Activated T-helper 17 cell treated with anti-CD3 and anti-CD28 coated beads, Interleukin-2, amount 50 U/mL, for 72 hours (primary cell): ENCODE results near the gene NEDD4L. TPM values are rescaled to one million over a fixed set of nuclear protein-coding genes. Genes with fewer than 3 reads are reported as not detected.

Source experiments
- ATAC-seq: fragments of 150-1000 bp; cut with Tn5 transposase; replicated peaks from 2 replicates; pipeline ENCODE4 v1.10.0; 2021; ENCODE audit warnings: mild to moderate bottlenecking, moderate library complexity
- H3K27ac Mint-ChIP-seq: one replicate; pipeline ENCODE4 v1.8.0; 2022; ENCODE audit warnings: mixed read lengths
- H3K27me3 Mint-ChIP-seq: one replicate; pipeline ENCODE4 v1.8.0; 2022; ENCODE audit warnings: mixed read lengths
- H3K36me3 Mint-ChIP-seq: one replicate; pipeline ENCODE4 v1.8.0; 2022; ENCODE audit warnings: low read depth, mild to moderate bottlenecking, mixed read lengths
- H3K4me1 Mint-ChIP-seq: one replicate; pipeline ENCODE4 v1.8.0; 2022; ENCODE audit warnings: mixed read lengths
- H3K4me3 Mint-ChIP-seq: one replicate; pipeline ENCODE4 v1.8.0; 2022; ENCODE audit warnings: mild to moderate bottlenecking, mixed read lengths
- H3K9me3 Mint-ChIP-seq: one replicate; pipeline ENCODE4 v1.8.0; 2022; ENCODE audit warnings: mixed read lengths
- total RNA-seq, 2 donors: library from RNA; stranded (reverse); gene quantifications; one replicate each; pipeline ENCODE4 v1.2.3, GENCODE V29; 2022

NEDD4L gene
- total RNA-seq, 2 donors from 2014 or later: 6.5 to 8.0 TPM

DNA sequence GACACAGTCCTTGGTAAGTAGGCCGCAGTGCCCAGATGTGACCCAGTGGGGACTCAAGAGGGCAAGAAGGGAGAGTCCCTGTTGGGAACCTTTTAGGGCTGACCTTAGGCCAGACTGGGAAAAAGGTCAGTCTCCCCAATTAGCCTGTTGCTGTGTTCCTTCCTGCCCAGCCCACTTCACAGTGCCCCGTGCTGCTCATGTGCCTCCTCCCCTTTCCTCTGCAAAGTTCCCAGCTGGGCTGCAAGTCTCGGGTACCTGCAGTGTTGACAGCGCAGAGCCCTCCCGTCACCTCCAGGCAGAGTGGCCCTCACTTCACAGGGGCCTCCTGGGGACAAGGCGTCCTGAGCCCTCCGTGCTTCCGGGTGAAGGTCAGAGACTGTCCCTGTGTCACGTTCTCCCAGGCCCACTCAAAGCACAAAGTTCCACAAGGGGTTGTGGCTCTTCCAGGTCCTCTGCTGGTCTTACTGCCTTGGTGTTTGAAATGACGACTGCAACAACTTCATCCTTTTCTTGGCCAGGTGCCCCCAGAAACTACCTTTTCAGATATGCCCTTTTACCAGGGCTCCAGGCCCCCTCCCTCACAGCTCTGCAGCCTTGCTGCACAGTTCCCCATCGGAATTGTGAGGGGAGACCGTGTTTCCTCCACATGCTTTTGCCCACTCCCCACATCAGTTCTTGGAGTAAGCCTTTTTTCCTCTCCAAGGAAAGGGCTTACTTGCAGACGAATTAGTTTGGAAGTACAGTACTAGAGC lies 359.1 kb downstream of the NEDD4L start:
- no peak overlapping the region for H3K4me3 Mint-ChIP-seq
- no peaks in the 10 kb centered on the region for H3K36me3 Mint-ChIP-seq
- no peaks in the 10 kb centered on the region for H3K9me3 Mint-ChIP-seq

DNA sequence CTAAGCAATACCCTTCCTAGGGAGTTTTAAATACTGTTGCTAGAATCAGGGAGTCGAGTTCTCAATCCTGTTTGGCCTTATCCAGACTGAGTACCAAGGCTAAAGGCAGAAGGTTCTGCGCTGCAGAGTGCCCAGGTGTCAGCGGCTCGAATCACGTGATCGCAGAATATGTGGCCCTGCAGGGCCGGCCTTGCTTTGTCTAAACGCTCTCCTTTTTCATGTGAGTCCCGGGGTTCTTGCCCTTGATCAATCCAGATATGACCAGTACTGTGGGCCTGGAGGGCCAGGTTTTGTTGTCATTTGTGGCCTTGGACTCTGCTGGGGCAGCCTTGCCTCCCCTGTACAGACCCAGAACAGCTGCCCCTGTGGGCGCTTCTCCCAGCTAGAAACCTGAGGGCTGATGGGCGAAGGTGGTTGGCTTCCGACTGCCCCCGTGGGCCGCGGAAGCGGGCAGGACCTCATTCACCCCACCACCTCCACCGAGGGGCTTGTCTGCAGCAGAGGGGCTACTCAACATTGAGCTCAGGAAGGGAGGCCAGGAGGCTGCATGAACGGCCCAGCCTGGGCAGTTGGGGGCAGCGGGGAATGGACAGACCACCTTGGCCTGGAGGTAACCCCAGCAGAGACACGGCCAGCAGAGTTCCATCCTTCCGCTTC lies 359.9 kb downstream of the NEDD4L start:
- ATAC-seq: no peak
- no peak overlapping the region for H3K27ac Mint-ChIP-seq

More for the DNA sequence above, 359.1 kb downstream of the NEDD4L start:
- Mint-ChIP-seq H3K27me3 (peaks cover 3% of the 10 kb centered on the region), H3K27ac (no peak overlapping the region), H3K4me1 (no peaks in the 10 kb centered on the region)
- no peak for ATAC-seq

DNA sequence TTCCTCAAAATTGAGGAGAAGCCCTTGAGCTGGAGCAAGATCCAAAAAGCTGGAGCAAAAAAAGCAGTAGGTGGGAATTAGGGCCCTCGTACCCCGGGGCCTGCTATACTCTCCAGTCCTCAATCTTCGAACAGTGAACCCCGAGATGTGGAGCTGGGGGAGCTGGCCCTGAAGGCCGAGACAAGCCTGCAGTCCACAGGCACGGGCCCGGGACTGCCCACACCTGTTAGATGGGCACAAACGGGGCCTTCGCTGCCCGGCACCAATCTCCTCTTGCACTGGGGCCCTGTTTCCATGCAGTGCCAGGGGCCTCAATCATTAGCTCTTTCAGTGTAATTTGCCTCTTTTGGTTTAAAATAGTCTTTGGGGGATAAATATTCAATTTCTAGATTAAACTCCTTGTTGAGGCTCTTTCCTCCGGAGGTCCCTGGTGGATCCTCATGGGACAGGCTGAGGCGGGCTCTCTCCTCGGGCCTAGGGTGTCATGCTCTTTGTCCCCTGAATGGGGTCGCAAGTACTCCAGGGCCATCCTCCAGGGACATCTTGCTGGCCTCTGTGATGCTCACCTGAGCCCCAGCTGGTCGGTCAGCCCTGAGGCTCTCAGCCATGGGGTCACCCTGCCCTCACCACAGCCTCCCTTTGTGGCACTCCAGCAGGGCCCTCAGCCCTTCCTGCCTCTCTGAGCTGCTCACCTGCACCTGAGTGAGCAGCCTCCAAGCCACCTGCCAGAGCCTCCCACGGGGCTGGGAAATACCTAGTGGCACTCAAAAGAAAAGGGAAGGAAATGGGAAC lies 361.3 kb downstream of the NEDD4L start:
- peaks cover 3% of the 10 kb centered on the region for H3K27me3 Mint-ChIP-seq
- H3K9me3 Mint-ChIP-seq: no peaks in the 10 kb centered on the region
- no peak overlapping the region for H3K27ac Mint-ChIP-seq
- H3K36me3 Mint-ChIP-seq: no peaks in the 10 kb centered on the region
- ATAC-seq: no peak
- no peak overlapping the region for H3K4me3 Mint-ChIP-seq
- no peaks in the 10 kb centered on the region for H3K4me1 Mint-ChIP-seq

More for the DNA sequence above, 359.9 kb downstream of the NEDD4L start:
- no peaks in the 10 kb centered on the region for H3K4me1 Mint-ChIP-seq
- H3K4me3 Mint-ChIP-seq: no peak overlapping the region
- H3K36me3 Mint-ChIP-seq: no peaks in the 10 kb centered on the region
- H3K27me3 Mint-ChIP-seq: peaks cover 3% of the 10 kb centered on the region
- H3K9me3 Mint-ChIP-seq: no peaks in the 10 kb centered on the region

DNA sequence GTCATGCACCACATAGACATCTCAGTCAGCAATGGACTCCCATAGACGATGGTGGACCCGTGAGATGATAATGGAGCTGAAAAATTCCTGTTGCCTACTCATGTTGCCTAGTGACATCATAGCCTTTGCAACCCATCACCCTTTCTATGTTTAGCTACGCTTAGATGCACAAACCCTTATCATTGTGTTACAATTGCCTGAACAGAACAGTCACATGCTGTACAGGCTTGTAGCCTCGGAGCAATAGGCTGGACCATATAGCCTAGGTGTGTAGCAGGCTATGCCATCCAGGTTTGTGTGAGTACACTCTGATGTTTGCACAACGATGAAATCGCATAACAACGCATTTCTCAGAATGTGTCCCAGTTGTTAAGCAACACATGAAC lies 363.2 kb downstream of the NEDD4L start:
- H3K4me1 Mint-ChIP-seq: no peaks in the 10 kb centered on the region
- no peak for ATAC-seq

DNA sequence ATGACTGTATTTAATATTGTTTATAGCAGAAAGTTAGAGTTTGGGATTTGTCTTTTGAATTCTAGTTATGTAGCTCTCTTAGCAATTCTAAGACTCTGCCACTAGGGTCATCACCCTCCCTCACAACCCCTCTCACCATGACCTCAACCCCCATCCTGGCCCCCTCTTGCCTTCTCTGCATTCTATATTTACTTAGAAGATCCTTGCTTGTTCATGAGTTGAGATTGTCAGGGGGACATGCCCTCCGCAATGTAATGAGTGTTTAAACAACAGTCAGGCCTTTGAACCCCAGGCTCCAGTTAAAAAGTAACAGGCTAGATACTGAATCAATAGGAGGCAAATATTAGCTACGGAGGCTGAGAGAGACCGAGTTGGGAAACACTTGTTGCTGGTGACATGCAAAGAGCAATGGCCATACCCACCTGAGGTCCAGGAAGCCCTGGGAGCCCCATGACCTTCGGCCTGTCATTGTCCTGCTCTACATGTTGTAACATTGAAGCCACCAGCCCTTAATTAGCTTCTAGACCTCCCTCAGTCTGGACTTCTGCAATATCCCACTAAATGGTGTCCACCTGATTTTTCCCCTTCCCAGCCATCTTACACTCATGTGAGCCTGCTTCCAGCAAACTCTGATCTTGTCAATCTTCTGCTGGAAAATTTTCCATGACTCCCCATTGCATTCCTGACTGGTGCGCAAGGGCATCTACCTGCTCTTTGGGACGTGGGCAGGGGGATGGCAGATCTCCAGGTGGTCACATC lies 363.8 kb downstream of the NEDD4L start:
- Mint-ChIP-seq H3K36me3 (no peaks in the 10 kb centered on the region), H3K4me1 (no peaks in the 10 kb centered on the region), H3K9me3 (no peaks in the 10 kb centered on the region), H3K27me3 (peaks cover 3% of the 10 kb centered on the region), H3K4me3 (no peak overlapping the region), H3K27ac (no peak overlapping the region)
- ATAC-seq: no peak

More for the DNA sequence above, 363.2 kb downstream of the NEDD4L start:
- Mint-ChIP-seq H3K4me3 (no peak overlapping the region), H3K27me3 (peaks cover 3% of the 10 kb centered on the region), H3K36me3 (no peaks in the 10 kb centered on the region), H3K27ac (no peak overlapping the region), H3K9me3 (no peaks in the 10 kb centered on the region)

DNA sequence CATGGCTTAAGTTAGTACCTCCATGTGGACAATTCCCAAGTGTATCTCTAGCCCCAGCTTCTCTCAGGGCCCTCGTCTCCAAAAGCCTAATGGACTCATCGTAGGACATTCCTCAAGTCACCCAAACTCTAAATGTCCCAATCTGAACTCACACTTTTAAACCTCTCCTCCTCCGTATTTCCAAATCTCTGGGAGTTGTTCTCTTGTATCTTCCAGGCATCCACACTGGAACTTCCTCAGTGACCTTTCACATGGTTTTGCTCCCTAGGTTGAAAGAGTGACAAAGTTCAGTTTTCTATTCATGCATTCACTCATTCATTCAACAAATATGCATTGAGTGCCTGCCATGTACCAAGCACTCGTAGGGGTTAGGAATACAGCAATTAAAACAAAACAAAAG lies 364.6 kb downstream of the NEDD4L start:
- Mint-ChIP-seq H3K27ac (no peak overlapping the region), H3K36me3 (no peaks in the 10 kb centered on the region), H3K27me3 (peaks cover 3% of the 10 kb centered on the region), H3K9me3 (no peaks in the 10 kb centered on the region), H3K4me3 (no peak overlapping the region), H3K4me1 (no peaks in the 10 kb centered on the region)
- no peak for ATAC-seq

DNA sequence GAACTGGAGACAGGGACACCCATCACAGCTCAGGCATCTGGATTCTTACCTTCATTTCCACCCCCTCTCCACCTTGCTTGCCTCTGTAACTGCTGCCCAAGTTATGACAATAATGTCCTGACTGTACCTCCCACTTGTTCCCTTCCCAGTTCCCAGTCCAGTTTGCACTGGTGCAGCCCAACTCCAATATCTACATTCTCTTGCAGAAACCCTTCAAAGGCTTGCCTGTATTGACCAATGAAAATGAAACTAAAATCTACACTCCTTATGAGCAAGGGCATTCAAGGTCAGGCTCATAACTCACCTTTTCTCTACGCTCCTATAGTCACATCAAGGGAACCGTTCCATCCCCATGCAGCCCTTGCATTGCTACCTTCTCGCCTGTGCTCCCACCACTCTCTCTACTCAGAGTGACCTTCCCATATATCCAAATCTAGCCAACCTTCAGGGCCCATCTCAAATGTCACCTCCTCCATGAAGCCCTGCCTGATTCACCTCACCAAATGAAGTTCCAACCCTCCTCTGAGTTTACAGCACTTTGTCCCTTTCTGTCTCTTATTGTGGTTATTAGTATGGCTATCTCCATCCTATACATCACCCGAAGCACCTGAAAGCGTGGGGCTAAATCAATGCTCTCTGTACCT lies 365.9 kb downstream of the NEDD4L start:
- no peak for ATAC-seq
- H3K9me3 Mint-ChIP-seq: no peaks in the 10 kb centered on the region
- no peaks in the 10 kb centered on the region for H3K36me3 Mint-ChIP-seq
- H3K27me3 Mint-ChIP-seq: peaks cover 3% of the 10 kb centered on the region
- no peak overlapping the region for H3K4me3 Mint-ChIP-seq
- no peaks in the 10 kb centered on the region for H3K4me1 Mint-ChIP-seq
- no peak overlapping the region for H3K27ac Mint-ChIP-seq

DNA sequence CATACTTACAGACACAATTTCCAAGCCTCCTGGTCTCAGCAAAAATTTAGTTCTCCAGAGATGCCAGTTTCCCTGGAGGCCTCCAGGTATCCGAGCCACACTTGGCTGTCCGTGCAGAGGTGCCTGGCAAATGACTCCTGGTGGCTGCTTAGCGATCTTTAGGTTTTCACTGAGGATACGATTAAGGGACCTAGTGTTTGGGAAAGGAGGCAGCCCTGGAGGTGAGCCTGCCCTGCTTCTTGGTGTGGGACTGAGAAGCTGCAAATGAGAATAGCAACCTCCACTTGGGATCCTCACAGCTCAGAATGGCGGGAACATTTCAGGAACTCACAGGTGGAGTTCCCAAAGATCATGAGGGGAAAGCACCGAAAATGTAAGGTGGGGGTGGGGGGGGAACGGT lies 367.3 kb downstream of the NEDD4L start:
- no peak for ATAC-seq
- no peaks in the 10 kb centered on the region for H3K4me1 Mint-ChIP-seq
- H3K36me3 Mint-ChIP-seq: no peaks in the 10 kb centered on the region
- H3K4me3 Mint-ChIP-seq: no peak overlapping the region
- no peak overlapping the region for H3K27ac Mint-ChIP-seq
- H3K9me3 Mint-ChIP-seq: no peaks in the 10 kb centered on the region
- H3K27me3 Mint-ChIP-seq: no peaks in the 10 kb centered on the region

DNA sequence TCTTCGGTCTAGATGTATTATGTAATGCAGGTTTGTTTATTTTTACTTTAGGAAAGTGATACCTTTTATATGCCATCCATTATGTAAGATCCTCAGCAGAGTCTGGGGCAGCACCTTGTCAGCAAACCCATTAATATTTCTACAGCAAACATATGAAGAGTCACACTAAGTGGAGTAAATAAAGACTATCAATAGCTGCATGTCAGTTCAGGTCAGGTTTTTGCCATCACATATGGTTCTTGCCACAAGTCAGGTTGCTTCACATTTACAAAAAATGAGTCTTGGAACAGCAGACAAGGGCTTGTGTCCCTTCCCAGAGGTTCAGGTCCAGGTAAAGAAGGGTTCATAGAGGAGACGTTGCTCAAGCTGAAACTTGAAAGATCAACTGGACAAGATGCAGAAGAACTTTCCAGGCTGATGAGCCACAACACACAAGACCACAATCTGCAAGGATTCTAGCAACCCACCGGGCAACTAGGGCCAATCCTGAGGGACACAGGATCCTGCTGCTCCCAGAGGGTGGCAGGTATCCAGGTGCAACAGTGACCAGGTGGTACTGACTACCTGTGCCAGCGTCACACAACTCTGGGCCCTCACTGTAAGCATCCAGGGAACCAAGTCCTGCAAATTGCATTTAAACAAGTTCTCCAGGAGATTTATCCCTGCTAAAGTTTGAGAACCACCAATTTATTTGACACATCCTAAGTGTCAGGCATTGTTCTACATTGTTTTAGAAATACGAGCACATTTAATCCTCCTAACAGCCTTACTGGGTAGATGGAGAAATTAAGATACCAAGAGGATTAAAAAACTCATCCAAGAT lies 369.0 kb downstream of the NEDD4L start:
- no peaks in the 10 kb centered on the region for H3K27me3 Mint-ChIP-seq
- no peaks in the 10 kb centered on the region for H3K4me1 Mint-ChIP-seq
- H3K36me3 Mint-ChIP-seq: no peaks in the 10 kb centered on the region
- H3K9me3 Mint-ChIP-seq: no peaks in the 10 kb centered on the region
- no peak for ATAC-seq
- H3K27ac Mint-ChIP-seq: no peak overlapping the region
- H3K4me3 Mint-ChIP-seq: no peak overlapping the region

DNA sequence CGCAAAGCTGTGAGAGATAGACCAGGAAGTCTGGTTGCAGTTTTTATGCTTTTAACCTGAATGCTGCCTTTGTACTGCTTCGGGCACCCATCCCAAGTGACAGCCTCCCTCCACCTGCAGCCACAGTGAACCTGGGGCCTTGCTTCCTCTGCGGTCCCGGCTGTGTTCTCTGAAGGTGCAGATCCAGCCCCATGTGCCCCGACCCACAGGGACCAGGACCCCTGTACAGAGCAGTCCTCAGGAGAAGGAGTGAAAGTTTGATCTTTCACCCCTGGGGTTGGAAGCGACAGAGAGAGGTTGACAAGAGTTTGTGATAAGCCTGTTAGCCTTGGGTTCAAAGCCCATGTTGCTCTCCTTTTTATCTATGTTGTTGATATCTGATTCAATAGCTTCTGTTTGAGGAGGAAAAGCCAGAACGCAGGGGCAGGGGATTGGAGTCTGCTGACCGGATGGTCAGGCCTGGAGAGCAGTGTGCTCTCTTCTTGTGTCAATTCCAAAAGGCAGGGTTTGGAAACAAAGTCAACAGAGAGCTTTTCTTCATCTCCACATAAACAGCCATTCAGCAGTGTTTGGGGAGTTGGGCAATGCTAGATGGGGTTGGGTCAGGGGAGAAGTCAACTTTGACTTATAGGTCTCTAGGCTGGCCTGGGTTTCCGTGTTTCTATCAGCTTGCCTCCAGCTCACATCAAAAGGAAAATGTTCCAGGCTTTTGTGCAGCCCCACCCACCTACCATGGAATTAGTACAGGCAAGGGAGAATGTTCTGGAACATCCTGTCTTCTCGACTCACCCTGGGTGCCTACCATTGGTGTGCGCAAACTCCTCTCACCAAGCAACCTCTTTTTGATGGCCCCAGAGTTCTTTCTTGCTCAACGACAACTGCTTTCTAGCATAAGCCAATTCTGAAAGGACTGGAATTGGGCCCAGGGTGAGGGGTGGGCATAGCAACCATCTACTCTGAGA lies 369.9 kb downstream of the NEDD4L start:
- H3K27me3 Mint-ChIP-seq: no peaks in the 10 kb centered on the region
- no peaks in the 10 kb centered on the region for H3K4me1 Mint-ChIP-seq
- no peak overlapping the region for H3K4me3 Mint-ChIP-seq
- H3K36me3 Mint-ChIP-seq: no peaks in the 10 kb centered on the region
- no peak overlapping the region for H3K27ac Mint-ChIP-seq
- ATAC-seq: no peak
- H3K9me3 Mint-ChIP-seq: no peaks in the 10 kb centered on the region

DNA sequence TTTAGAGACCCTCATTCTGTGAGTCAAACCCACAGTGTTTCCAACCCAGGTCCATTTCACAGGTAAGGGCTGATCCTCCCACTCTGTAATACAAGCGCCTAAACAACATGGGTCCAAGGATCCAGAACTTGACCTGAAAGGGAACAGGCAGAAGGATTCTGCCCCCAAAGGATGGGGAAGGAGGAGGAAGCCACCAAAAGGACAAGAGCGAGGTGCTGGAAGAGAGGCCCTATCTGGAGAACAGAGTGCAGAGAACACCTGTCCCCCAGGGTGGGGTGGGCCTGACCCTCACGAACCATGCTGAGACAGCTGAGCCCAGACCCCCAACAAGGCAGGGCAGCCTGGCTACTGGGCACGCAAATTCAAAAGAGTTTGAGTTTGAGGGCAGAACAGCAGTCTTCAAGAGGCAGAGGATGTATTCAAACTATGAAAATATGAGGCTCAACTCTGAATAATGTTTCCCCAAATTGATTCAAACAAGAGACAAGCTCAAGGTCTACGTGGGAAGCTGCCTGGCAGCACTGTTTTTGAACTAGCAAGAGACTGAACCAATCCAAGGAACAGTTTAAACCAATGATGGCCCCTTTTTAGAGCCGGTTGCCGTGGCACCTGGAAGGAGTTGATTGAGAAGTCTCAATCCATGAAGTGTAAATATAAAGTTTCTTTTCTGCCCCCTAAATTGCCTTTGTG lies 372.1 kb downstream of the NEDD4L start:
- Mint-ChIP-seq H3K36me3 (no peaks in the 10 kb centered on the region), H3K9me3 (no peaks in the 10 kb centered on the region), H3K4me3 (no peak overlapping the region), H3K27ac (no peak overlapping the region), H3K27me3 (no peaks in the 10 kb centered on the region), H3K4me1 (no peaks in the 10 kb centered on the region)
- ATAC-seq: no peak
